Testis (tissue), 2 donors: ENCODE data around the gene TM7SF3.

Source experiments
- CTCF ChIP-seq, 3 experiments: fragments of 450-650 bp in 2 of 3; fragments of 200-600 bp in 1 of 3; sonication (generic) in 1 of 3; IDR thresholded peaks; one replicate each; pipeline ENCODE4 v1.5.1; 2016 to 2019; ENCODE audit warnings: antibody characterized with exemption in 3 of 3, mild to moderate bottlenecking in 2 of 3, moderate library complexity in 1 of 3
- POLR2A ChIP-seq: fragments of 450-650 bp; IDR thresholded peaks from one replicate; pipeline ENCODE4 v1.6.1; 2017; ENCODE audit warnings: antibody characterized with exemption, mild to moderate bottlenecking, moderate library complexity

- TF ChIP-seq CTCF (IDR thresholded peaks at IDR 0.05) (no peak), POLR2A (no peak)
These were observed 20.6 kb upstream of the TM7SF3 start for GRCh38 chr12:27034607-27035293.
